ENCODE results near the gene DAPK2. TPM values are rescaled to one million over a fixed set of nuclear protein-coding genes. Genes with fewer than 3 reads are reported as not detected.

The DAPK2 gene
- total RNA-seq, 4 donors from 2014 or later: 45.1 to 244 (median 107) TPM

- H3K4me3 ChIP-seq: no peak overlapping the region
- in situ Hi-C loops (cut with MboI; ENCODE audit: low pct_ligation_motif_present in 1 of 4, low pct_unique_long_range_greater_than_20kb in 1 of 4, low sequenced_read_pairs in 3 of 4): loop anchor here (25.0 kb wide), 4 partner anchors 116 to 591 kb away; no protein-coding TSS in a partner anchor
- no peak for DNase-seq
- H3K27ac ChIP-seq: no peak overlapping the region
- H3K27me3 ChIP-seq: no peaks in the 10 kb centered on the region
- intact Hi-C loops (cut with DNase I; ENCODE audit: low total_unique reads): no loop called here
- TF ChIP-seq EP300 (IDR thresholded peaks at IDR 0.05; ENCODE audit: low read depth) (no peak), CTCF (IDR thresholded peaks at IDR 0.05) (no peak), POLR2AphosphoS5 (IDR thresholded peaks at IDR 0.05) (no peak), POLR2A (IDR thresholded peaks at IDR 0.05) (no peak)
- H3K4me1 ChIP-seq: peaks cover 0 to 9% (median 2%) of the 10 kb centered on the region in 4 donors
- no peaks in the 10 kb centered on the region for H3K9me3 ChIP-seq
- no peaks in the 10 kb centered on the region for H3K36me3 ChIP-seq
- 91 to 100% methylated on average over 1 to 5 of the region's 5 CpGs for WGBS, 2 donors (ENCODE audit: low coverage in 1 of 2)
Measured at GRCh38 chr15:64052925-64053491, 6.7 kb upstream of the DAPK2 start.

- no peaks in the 10 kb centered on the region for H3K27me3 ChIP-seq
- H3K9me3 ChIP-seq: no peaks in the 10 kb centered on the region
- DNase-seq: no peak
- no peak overlapping the region for H3K4me3 ChIP-seq
- H3K27ac ChIP-seq: no peak overlapping the region
- peaks cover 5 to 14% (median 7%) of the 10 kb centered on the region in 4 donors for H3K4me1 ChIP-seq
- TF ChIP-seq POLR2AphosphoS5 (IDR thresholded peaks at IDR 0.05) (no peak), CTCF (IDR thresholded peaks at IDR 0.05) (no peak), EP300 (IDR thresholded peaks at IDR 0.05; ENCODE audit: low read depth) (no peak), POLR2A (IDR thresholded peaks at IDR 0.05) (no peak)
- WGBS, 2 donors (ENCODE audit: low coverage in 1 of 2): 78 to 92% methylated on average over 2 to 6 of the region's 6 CpGs
- no peaks in the 10 kb centered on the region for H3K36me3 ChIP-seq
- in situ Hi-C loops (cut with MboI; ENCODE audit: low pct_ligation_motif_present in 1 of 4, low pct_unique_long_range_greater_than_20kb in 1 of 4, low sequenced_read_pairs in 3 of 4): loop anchor here (25.0 kb wide), 4 partner anchors 114 to 589 kb away; no protein-coding TSS in a partner anchor
- intact Hi-C loops (cut with DNase I; ENCODE audit: low total_unique reads): no loop called here
Measured at GRCh38 chr15:64051407-64052259, 5.3 kb upstream of the DAPK2 start.

- in situ Hi-C loops (cut with MboI; ENCODE audit: low pct_ligation_motif_present in 1 of 4, low pct_unique_long_range_greater_than_20kb in 1 of 4, low sequenced_read_pairs in 3 of 4): loop anchor here (25.0 kb wide), 4 partner anchors 114 to 589 kb away; no protein-coding TSS in a partner anchor
- 84% methylated on average over 2 of the region's 2 CpGs; no CpG with 5 or more reads in 1 of the 2 donors for WGBS, 2 donors (ENCODE audit: low coverage in 1 of 2)
- H3K4me3 ChIP-seq: no peak overlapping the region
- H3K4me1 ChIP-seq: peaks cover 7 to 16% (median 9%) of the 10 kb centered on the region in 4 donors
- H3K27ac ChIP-seq: no peak overlapping the region
- intact Hi-C loops (cut with DNase I; ENCODE audit: low total_unique reads): no loop called here
- no peaks in the 10 kb centered on the region for H3K9me3 ChIP-seq
- TF ChIP-seq POLR2AphosphoS5 (IDR thresholded peaks at IDR 0.05) (no peak), EP300 (IDR thresholded peaks at IDR 0.05; ENCODE audit: low read depth) (no peak), CTCF (IDR thresholded peaks at IDR 0.05) (no peak), POLR2A (IDR thresholded peaks at IDR 0.05) (no peak)
- no peaks in the 10 kb centered on the region for H3K27me3 ChIP-seq
- DNase-seq: no peak
- H3K36me3 ChIP-seq: no peaks in the 10 kb centered on the region
Measured at GRCh38 chr15:64051093-64051402, 4.8 kb upstream of the DAPK2 start.

GRCh38 chr15:64050281-64051092, 4.2 kb upstream of the DAPK2 start:
- no peaks in the 10 kb centered on the region for H3K9me3 ChIP-seq
- H3K4me1 ChIP-seq: peaks cover 7 to 19% (median 14%) of the 10 kb centered on the region in 4 donors
- TF ChIP-seq CTCF (IDR thresholded peaks at IDR 0.05) (no peak), POLR2A (IDR thresholded peaks at IDR 0.05) (no peak), POLR2AphosphoS5 (IDR thresholded peaks at IDR 0.05) (no peak), EP300 (IDR thresholded peaks at IDR 0.05; ENCODE audit: low read depth) (no peak)
- in situ Hi-C loops (cut with MboI; ENCODE audit: low pct_ligation_motif_present in 1 of 4, low pct_unique_long_range_greater_than_20kb in 1 of 4, low sequenced_read_pairs in 3 of 4): loop anchor here (25.0 kb wide), 4 partner anchors 113 to 588 kb away; no protein-coding TSS in a partner anchor
- H3K27me3 ChIP-seq: no peaks in the 10 kb centered on the region
- no peaks in the 10 kb centered on the region for H3K36me3 ChIP-seq
- H3K27ac ChIP-seq: no peak overlapping the region
- H3K4me3 ChIP-seq: no peak overlapping the region
- no peak for DNase-seq
- 63 to 77% methylated on average over 4 to 8 of the region's 8 CpGs for WGBS, 2 donors (ENCODE audit: low coverage in 1 of 2)
- intact Hi-C loops (cut with DNase I; ENCODE audit: low total_unique reads): no loop called here

Measured in transverse colon (tissue), 4 donors.